Activated B cell treated with CpG ODN at 0.5 μM for 24 hours (primary cell): ENCODE data around the gene AMDHD1. TPM values are rescaled to one million over a fixed set of nuclear protein-coding genes. Genes with fewer than 3 reads are reported as not detected.

Experiments used
- ATAC-seq: fragments of 200-7000 bp; cut with Tn5 transposase; one replicate; pipeline ENCODE4 v1.10.0; 2021; ENCODE audit warnings: low read depth, mild to moderate bottlenecking, moderate library complexity
- CTCF ChIA-PET: fragments of 350-600 bp; sonication (Branson Sonifier 250); formaldehyde crosslinking; loops from one replicate; lab custom pipeline; 2021; ENCODE audit warnings: antibody characterized with exemption; lab: Charles Lee
- POLR2A ChIA-PET: fragments of 350-600 bp; sonication (Branson Sonifier 250); formaldehyde crosslinking; loops from one replicate; lab custom pipeline; 2021; ENCODE audit warnings: antibody characterized with exemption; lab: Charles Lee
- DNase-seq: peaks from one replicate; pipeline ENCODE4 v3.0.0; 2022
- H3K27ac Mint-ChIP-seq: one replicate; pipeline ENCODE4 v1.8.0; 2020; ENCODE audit warnings: mixed read lengths
- H3K27me3 Mint-ChIP-seq: one replicate; pipeline ENCODE4 v1.8.0; 2021; ENCODE audit warnings: mixed read lengths
- H3K36me3 Mint-ChIP-seq: one replicate; pipeline ENCODE4 v1.8.0; 2021; ENCODE audit warnings: low read depth, mixed read lengths
- H3K4me1 Mint-ChIP-seq: one replicate; pipeline ENCODE4 v1.8.0; 2021; ENCODE audit warnings: mixed read lengths
- H3K4me3 Mint-ChIP-seq: one replicate; pipeline ENCODE4 v1.8.0; 2020; ENCODE audit warnings: mild to moderate bottlenecking, mixed read lengths
- H3K9me3 Mint-ChIP-seq: one replicate; pipeline ENCODE4 v1.8.0; 2020; ENCODE audit warnings: mixed read lengths
- intact Hi-C: fragments of 100-400 bp; cut with micrococcal nuclease; formaldehyde crosslinking; loops from one replicate; pipeline ENCODE4 v1.15.1; 2024
- total RNA-seq: library from RNA; stranded (reverse); gene quantifications from 2 replicates; pipeline ENCODE4 v1.2.3, GENCODE V29; 2022
- TF ChIP-seq, protein P1 (sequence below): fragments of 200-600 bp; IDR thresholded peaks from one replicate; pipeline ENCODE4 v1.8.0; 2022; ENCODE audit warnings: antibody characterized with exemption, mild to moderate bottlenecking

AMDHD1 gene, protein sequence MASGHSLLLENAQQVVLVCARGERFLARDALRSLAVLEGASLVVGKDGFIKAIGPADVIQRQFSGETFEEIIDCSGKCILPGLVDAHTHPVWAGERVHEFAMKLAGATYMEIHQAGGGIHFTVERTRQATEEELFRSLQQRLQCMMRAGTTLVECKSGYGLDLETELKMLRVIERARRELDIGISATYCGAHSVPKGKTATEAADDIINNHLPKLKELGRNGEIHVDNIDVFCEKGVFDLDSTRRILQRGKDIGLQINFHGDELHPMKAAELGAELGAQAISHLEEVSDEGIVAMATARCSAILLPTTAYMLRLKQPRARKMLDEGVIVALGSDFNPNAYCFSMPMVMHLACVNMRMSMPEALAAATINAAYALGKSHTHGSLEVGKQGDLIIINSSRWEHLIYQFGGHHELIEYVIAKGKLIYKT
- total RNA-seq: 0.61 and 1.2 TPM in 2 replicates

- ChIA-PET POLR2A (interaction anchor here (0.7 to 1.7 kb wide), 8 partner anchors 10 to 940 kb away, joined by 3 to 7 read pairs (median 4); partner anchors contain the start of genes CDK17, METAP2, NDUFA12 and SNRPF), CTCF (interaction anchor here (0.6 to 1.9 kb wide), 3 partner anchors 26 to 318 kb away, joined by 3 to 7 read pairs (median 4); no protein-coding TSS in a partner anchor)
- Mint-ChIP-seq H3K27ac (peak within 1 kb of the TSS; percentile 83), H3K4me3 (peak within 1 kb of the TSS; percentile 90), H3K36me3 (no peaks in the 10 kb centered on the region), H3K9me3 (no peaks in the 10 kb centered on the region), H3K27me3 (no peaks in the 10 kb centered on the region), H3K4me1 (peaks cover 10% of the 10 kb centered on the region)
- intact Hi-C loops: loop anchor here (1.0 to 2.0 kb wide), 7 partner anchors 8 to 457 kb away; partner anchors contain the start of genes CDK17, LTA4H and SNRPF
- ATAC-seq (peak; percentile 59), DNase-seq (peak; percentile 64)
- TF ChIP-seq, protein P1, sequence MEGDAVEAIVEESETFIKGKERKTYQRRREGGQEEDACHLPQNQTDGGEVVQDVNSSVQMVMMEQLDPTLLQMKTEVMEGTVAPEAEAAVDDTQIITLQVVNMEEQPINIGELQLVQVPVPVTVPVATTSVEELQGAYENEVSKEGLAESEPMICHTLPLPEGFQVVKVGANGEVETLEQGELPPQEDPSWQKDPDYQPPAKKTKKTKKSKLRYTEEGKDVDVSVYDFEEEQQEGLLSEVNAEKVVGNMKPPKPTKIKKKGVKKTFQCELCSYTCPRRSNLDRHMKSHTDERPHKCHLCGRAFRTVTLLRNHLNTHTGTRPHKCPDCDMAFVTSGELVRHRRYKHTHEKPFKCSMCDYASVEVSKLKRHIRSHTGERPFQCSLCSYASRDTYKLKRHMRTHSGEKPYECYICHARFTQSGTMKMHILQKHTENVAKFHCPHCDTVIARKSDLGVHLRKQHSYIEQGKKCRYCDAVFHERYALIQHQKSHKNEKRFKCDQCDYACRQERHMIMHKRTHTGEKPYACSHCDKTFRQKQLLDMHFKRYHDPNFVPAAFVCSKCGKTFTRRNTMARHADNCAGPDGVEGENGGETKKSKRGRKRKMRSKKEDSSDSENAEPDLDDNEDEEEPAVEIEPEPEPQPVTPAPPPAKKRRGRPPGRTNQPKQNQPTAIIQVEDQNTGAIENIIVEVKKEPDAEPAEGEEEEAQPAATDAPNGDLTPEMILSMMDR: no peak
Measured at GRCh38 chr12:95943330-95943842, at the start of gene AMDHD1. Gene AMDHD1, plus strand, starts transcription at chr12:95943331. Its CDS starts 68 bp downstream, at chr12:95943399.

DNA sequence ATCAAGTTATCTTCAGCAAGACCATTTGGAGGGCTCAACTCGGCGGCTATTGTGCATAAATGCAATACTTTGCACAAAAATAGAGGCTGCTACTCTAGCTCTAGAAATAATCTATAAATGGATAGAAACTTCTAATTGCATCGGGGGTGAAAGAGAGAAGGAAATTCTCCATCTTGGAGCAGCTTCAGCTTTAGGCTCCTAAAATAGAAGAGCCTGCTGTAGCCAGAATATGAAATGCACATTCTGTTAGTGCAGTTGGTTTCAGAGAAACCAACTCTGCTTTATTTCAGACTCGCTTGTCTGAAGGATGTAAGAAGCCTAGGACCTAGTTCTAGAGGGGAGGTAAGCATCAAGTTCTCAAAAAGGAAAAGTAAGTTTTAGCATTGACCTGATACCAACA lies 46.3 kb upstream of the AMDHD1 start:
- ATAC-seq (no peak), DNase-seq (no peak)
- ChIA-PET CTCF (no interaction called here), POLR2A (no interaction called here)
- Mint-ChIP-seq H3K36me3 (no peaks in the 10 kb centered on the region), H3K4me3 (no peak overlapping the region), H3K27ac (no peak overlapping the region), H3K27me3 (peaks cover 12% of the 10 kb centered on the region), H3K9me3 (peaks cover 2% of the 10 kb centered on the region), H3K4me1 (no peaks in the 10 kb centered on the region)
- intact Hi-C loops: no loop called here
- TF ChIP-seq, protein P1: no peak

DNA sequence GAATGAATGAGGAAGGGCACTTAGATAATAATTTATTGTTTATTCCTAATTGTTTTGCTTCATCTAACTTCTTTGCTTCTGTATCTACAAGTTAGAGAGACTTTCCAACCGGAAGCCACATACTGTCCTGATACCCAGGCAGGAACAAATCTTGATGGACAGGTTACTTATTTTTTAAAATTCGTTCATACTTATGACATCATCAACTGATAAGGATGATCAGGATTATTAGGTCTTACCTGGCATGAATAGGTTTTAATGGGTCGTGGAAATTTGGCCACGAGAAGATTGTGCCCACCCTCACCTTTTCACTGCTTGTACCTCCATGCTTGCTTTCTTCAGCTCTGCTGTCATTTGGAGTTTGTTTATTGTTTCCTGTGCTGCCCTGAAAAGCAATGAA lies 45.0 kb upstream of the AMDHD1 start:
- Mint-ChIP-seq H3K4me3 (no peak overlapping the region), H3K27ac (no peak overlapping the region), H3K9me3 (peaks cover 3% of the 10 kb centered on the region), H3K36me3 (no peaks in the 10 kb centered on the region), H3K4me1 (no peaks in the 10 kb centered on the region), H3K27me3 (peaks cover 12% of the 10 kb centered on the region)
- ATAC-seq (no peak), DNase-seq (no peak)
- TF ChIP-seq, protein P1: no peak
- intact Hi-C loops: no loop called here
- POLR2A ChIA-PET: no interaction called here
- CTCF ChIA-PET: no interaction called here

DNA sequence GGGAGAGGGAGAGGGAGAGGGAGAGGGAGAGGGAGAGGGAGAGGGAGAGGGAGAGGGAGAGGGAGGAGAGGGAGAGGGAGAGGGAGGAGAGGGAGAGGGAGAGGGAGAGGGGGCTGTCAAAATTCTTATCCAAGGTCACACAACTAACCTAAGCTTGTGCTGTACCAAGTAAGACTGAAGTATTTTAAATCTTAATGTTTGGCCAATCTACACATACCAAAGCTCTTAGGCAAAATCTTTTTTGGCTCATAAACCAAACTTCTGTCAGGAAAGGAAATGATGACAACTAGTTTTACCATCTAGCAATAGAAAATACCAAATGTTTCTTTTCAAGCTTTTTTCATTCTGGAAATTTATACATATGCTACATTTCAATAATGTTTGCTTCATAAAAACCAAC lies 34.6 kb upstream of the AMDHD1 start:
- Mint-ChIP-seq H3K27ac (no peak overlapping the region), H3K4me3 (no peak overlapping the region), H3K36me3 (no peaks in the 10 kb centered on the region), H3K4me1 (no peaks in the 10 kb centered on the region), H3K9me3 (no peaks in the 10 kb centered on the region), H3K27me3 (peaks cover 26% of the 10 kb centered on the region)
- POLR2A ChIA-PET: no interaction called here
- TF ChIP-seq, protein P1: no peak
- ATAC-seq (no peak), DNase-seq (no peak)
- CTCF ChIA-PET: interaction anchor here (0.6 to 1.6 kb wide), 2 partner anchors 9 to 10 kb away, joined by 3 to 7 read pairs; no protein-coding TSS in a partner anchor
- intact Hi-C loops: no loop called here

- no peaks in the 10 kb centered on the region for H3K4me1 Mint-ChIP-seq
- ChIA-PET POLR2A (no interaction called here), CTCF (interaction anchor here (1.6 kb wide), 1 partner anchor 9 kb away, joined by 7 read pairs; no protein-coding TSS in a partner anchor)
- intact Hi-C loops: loop anchor here (10.0 kb wide), 1 partner anchor 495 kb away; the partner anchor contains the start of gene CDK17
- H3K4me3 Mint-ChIP-seq: no peak overlapping the region
- H3K27me3 Mint-ChIP-seq: peaks cover 26% of the 10 kb centered on the region
- TF ChIP-seq, protein P1: no peak
- H3K9me3 Mint-ChIP-seq: no peaks in the 10 kb centered on the region
- ATAC-seq (no peak), DNase-seq (no peak)
- H3K36me3 Mint-ChIP-seq: no peaks in the 10 kb centered on the region
- H3K27ac Mint-ChIP-seq: no peak overlapping the region
Measured at GRCh38 chr12:95909871-95910270, 33.3 kb upstream of the AMDHD1 start.
